ENCODE results near the gene PCBP2.
"Not testable (repeated sequence)": the region's sequence is repeated elsewhere in the genome, so short reads cannot be mapped to it uniquely, and the experiment has no call there.

Gene PCBP2

DNA sequence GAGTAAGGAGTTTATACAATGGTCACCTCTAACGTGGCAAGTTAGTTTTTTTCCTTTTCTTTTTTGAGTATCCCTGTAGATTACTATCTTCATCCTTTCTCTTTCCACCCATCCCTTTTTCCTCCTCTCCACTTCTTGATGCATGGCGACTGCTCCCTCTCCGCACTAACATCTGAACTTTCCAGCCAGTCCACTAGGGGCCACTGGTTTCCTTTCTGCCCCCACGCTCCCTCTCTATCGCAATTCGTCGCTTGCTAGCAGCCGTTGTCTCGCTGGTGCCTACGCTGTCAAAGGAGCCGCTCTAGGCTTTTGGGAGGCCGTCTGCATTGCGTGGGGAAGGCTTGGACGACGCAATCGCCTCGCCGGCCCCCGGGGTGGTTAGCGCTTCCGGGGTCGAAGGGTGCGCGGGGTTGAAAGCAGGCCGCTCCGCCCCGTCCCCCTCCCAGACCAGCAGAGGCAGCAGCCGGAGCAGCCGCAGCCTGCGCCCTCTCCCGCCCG lies at the start of gene PCBP2:
PCBP2 (plus strand) TSS at position 442 of the 498 bp plus-strand sequence. CDS start 2,699 bp downstream, outside the sequence.
- DNase-seq (ENCODE audit: low spot score), result peak; percentile 100

DNA sequence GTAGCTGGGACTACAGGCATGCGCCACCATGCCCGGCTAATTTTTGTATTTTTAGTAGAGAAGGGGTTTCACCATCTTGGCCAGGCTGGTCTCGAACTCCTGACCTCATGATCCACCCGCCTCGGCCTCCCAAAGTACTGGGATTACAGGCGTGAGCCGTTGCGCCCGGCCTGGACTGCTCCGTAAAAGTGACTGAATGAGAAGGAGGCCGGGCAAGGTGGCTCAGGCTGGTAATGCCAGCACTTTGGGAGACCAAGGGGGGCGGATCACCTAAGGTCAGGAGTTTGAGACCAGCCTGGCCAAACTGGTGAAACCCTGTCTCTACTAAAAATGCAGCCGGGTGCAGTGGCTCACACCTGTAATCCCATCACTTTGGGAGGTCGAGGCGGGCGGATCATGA lies 49.6 kb upstream of the PCBP2 start:
- not testable (repeated sequence) for DNase-seq (ENCODE audit: low spot score)

DNA sequence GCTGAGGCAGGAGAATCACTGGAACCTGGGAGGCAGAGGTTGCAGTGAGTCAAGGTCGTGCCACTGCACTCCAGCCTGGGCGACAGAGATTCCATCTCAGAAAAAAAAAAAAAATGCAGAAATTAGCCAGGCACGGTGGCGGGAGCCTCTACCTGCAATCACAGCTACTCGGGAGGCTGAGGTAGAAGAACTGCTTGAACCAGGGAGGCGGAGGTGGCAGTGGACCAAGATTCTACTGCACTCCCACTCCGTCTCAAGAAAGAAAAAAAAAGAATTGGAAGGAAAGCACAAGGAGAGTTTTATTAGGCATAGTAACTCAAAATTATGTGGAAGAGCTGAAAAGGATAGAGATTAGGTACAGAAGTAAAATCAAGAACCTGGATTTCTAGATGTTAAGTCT lies 49.0 kb upstream of the PCBP2 start:
- no peak for DNase-seq (ENCODE audit: low spot score)

DNA sequence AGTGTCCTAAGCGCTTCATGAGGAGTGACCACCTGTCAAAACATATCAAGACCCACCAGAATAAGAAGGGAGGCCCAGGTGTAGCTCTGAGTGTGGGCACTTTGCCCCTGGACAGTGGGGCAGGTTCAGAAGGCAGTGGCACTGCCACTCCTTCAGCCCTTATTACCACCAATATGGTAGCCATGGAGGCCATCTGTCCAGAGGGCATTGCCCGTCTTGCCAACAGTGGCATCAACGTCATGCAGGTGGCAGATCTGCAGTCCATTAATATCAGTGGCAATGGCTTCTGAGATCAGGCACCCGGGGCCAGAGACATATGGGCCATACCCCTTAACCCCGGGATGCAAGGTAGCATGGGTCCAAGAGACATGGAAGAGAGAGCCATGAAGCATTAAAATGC lies 41.0 kb upstream of the PCBP2 start:
- DNase-seq (ENCODE audit: low spot score), result no peak

DNA sequence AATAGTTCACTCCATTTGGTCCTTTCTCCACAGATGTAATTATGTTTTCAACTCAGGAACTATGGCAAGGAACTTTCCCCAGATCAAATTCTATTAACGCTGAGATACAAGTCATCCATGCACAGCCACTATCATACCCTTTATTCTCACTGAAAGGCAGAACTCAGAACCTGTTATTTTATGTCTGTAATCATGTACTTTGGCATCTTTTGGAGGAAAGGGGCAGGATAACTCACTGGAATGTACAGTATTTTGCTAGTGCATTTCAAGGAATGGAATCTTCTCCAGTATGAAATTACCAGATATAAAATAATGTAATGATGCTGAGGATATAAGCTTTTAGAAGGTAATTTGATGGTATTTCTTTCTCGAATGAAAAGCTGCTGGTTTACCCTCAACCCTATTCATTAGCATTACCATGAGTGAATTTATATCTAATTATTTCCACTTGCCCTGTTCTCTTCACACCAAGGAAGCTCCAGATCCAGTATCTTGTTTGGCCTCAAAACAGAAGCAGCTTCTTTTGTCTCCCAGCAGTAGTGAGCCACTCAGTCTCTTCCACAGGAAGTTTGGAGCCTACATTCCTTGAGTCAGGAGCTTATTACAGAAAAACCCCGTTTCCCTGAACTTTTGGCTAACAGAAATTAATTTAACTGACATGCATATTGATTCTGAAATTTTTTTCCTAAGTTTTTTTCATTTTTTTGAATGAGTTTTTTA lies 38.3 kb upstream of the PCBP2 start:
- DNase-seq (ENCODE audit: low spot score), result no peak

DNA sequence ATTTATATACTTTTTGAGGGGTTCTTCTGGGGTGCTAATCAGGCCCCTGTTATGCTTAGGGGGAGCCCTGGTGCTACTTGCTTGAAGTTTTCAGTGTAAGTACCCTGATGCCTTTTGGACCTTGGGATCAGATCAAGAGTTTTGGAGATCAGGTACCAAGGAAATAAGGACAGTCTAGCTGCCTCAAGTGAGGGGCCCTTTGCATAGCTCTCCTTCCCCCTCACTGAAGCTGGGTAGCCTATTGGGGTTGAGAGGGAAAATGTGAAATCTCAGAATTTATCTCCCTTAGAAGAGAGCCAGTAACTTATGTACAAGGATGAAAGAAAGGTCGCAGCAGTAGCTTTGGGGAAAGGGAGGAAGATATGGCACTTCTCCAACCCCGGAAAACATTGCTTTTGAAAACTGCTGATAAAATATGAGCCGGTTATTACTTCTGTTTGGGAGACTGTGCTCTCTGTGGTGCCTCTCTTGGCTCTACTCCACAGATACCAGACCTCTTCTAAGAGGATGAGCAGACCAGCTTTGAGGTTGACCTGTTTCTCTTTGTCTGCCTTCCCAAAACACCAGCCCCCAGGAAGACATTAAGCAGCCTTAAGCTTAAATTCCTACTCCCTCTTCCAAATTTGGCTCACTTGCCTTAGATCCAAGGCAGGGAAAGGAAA lies 37.0 kb upstream of the PCBP2 start:
- DNase-seq (ENCODE audit: low spot score), result no peak

DNA sequence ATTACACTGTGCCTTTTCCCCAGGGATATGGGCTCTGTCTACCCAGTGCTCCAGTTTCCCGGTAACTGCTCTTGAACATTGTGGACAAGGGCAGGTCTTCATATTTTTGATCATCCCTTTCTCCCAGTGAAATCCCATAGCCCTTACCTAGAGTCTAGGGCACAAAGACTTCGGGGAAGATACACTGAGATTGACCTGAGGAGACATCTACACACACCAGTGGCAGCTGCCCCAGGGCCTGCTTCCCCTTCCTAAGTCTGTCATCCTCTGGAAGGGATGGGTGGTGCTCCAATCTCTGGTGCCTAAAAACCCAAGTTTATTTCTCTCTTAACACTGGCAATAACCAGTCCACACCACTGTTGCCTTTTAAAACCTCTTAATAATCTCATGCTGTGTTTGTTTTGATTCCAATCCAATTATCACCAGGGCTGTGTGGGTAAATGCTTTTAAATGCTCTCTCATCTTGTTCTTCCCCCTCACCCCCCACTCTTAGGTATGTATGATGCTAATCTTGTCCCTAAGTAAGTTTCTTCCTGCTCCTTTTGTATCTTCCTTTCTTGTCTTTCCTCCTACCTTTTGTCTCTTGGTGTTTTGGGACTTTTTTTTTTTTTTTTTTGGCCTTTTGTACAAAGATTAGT lies 36.0 kb upstream of the PCBP2 start:
- not testable (repeated sequence) for DNase-seq (ENCODE audit: low spot score)

DNA sequence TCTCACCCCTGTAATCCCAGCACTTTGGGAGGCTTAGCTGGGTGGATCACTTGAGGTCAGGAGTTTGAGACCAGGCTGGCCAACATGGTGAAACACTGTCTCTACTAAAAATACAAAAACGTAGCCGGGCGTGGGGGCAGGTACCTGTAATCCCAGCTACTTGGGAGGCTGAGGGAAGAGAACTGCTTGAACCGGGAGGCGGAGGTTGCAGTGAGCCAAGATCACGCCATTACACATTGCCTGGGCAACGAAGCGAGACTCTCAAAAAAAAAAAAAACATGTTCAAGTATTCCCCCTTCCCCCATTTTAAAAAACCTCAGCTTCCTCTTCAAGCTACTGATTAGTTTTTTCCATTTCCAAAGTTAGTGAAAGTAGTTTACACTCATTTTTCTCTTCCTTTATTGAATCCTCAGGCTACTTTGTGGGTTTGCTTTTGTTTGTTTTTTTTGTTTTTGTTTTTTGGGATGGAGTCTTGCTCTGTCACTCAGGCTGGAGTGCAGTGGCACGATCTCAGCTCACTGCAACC lies 34.5 kb upstream of the PCBP2 start:
- DNase-seq (ENCODE audit: low spot score), result not testable (repeated sequence)

DNA sequence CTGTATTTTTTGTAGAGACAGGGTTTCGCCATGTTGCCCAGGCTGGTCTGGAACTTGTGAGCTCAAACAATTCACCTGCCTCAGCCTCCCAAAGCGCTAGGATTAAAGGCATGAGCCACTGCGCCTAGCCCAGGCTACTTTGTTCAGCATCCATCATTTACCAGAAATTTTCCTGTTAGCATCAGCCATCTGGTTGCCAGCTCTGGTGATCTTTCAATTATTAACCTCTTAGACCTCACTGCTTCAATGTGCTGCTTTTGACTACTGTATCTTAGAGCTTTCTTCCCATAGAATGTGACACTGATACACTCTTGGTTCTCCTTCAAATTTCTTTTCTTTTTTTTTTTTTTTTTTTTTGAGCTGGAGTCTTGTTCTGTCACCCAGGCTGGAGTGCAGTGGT lies 33.7 kb upstream of the PCBP2 start:
- no peak for DNase-seq (ENCODE audit: low spot score)

DNA sequence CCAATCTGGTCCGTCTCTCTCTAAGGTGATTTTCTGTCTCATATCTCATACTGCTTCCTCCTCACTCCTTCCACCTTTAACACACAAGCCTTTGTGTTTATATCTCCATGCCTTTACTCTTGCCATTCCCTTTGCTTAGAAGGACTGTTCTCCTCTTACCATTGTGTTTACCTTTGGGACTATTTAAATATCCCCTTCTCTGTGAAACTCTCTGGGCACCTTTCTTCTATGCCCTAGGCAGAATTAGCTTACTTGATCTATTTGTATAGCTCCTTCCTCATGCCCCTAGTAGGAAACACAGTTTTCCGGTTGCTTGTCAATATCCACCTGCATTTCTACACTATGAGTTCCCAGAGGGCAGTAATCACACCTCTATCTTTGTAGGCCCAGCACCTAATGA lies 32.1 kb upstream of the PCBP2 start:
- DNase-seq (ENCODE audit: low spot score), result no peak

DNA sequence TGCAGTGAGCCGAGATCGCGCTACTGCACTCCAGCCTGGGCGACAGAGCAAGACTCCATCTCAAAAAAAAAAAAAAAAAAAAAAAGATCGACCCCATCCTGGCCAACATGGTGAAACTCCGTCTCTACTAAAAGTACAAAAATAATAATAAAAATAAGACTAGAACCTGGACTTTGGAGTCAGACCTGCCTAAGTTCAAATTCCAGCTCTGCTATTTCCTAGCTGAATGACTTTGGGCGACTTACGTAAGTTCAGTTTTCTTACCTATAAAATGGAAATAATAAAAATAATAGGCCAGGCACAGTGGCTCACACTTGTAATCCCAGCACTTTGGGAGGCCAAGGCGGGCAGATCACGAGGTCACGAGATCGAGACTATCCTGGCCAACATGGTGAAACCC lies 29.7 kb upstream of the PCBP2 start:
- DNase-seq (ENCODE audit: low spot score), result not testable (repeated sequence)

DNA sequence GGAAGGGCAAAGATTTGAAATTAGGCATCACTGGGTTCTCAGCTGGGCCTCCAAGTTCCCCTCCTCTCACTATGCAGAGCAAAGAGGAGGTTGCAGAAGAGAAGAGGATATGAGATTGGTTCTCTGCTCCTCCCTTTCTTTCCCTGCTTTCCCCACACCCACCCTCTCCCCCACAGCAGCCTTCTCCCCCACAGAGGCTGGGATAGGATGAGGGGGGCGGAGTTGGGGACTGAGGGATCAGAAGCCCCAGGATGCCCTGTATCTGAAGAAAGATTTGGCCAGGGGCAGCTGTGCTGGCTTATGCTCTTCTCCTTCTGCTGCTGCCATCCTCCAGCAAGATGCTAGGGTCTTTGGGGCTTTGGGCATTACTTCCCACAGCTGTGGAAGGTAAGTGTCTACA lies 28.3 kb upstream of the PCBP2 start, which contains the start of gene AMHR2:
AMHR2 (plus strand) TSS at position 259 of the 400 bp plus-strand sequence; CDS start at position 339, 80 bp downstream.
- DNase-seq (ENCODE audit: low spot score), result no peak

DNA sequence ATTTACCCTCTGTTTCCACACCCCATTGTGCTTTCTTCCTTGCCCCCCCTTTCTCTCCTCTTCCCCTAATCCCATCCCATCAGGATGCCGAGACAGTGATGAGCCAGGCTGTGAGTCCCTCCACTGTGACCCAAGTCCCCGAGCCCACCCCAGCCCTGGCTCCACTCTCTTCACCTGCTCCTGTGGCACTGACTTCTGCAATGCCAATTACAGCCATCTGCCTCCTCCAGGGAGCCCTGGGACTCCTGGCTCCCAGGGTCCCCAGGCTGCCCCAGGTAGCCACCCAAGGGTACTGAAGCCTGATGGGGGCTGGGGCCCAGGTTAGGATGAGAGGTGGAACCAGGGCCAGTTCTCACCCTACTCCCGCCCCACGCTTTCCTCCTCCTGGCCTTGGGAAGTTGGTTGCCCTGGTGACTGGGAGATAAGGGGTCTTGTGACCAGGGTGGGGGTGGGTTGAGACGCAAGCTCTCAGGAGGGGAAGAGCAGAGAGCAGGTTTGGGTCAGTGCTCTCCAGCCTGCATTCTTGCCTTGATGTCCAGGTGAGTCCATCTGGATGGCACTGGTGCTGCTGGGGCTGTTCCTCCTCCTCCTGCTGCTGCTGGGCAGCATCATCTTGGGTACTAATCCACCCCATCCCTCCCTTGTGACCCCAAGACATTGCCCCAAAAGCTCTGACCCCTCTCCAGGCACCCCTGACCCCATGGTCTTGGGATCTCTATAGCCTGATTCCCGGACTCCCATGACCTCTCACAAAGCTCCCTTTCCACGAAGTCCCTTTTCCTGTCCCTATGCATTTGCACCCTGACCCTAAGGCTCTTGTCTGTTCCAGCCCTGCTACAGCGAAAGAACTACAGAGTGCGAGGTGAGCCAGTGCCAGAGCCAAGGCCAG lies 27.0 kb upstream of the PCBP2 start:
- DNase-seq (ENCODE audit: low spot score), result no peak

DNA sequence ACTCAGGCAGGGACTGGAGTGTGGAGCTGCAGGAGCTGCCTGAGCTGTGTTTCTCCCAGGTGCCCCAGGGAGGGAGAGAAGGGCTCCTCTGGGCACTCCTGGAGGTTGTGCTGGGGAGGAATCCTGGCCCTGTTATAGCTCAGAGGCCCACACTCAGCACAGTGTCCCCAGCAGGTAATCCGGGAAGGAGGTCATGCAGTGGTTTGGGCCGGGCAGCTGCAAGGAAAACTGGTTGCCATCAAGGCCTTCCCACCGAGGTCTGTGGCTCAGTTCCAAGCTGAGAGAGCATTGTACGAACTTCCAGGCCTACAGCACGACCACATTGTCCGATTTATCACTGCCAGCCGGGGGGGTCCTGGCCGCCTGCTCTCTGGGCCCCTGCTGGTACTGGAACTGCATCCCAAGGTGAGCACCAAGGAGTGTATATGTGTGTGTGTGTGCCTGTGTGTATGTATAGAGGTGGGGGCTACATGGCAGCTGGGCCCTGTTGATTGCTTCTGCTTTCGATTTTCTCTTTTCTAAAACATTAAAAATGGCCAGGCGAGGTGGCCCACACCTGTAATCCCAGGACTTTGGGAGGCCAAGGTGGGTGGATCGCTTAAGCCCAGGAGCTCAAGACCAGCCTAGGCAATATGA lies 26.3 kb upstream of the PCBP2 start:
- no peak for DNase-seq (ENCODE audit: low spot score)

DNA sequence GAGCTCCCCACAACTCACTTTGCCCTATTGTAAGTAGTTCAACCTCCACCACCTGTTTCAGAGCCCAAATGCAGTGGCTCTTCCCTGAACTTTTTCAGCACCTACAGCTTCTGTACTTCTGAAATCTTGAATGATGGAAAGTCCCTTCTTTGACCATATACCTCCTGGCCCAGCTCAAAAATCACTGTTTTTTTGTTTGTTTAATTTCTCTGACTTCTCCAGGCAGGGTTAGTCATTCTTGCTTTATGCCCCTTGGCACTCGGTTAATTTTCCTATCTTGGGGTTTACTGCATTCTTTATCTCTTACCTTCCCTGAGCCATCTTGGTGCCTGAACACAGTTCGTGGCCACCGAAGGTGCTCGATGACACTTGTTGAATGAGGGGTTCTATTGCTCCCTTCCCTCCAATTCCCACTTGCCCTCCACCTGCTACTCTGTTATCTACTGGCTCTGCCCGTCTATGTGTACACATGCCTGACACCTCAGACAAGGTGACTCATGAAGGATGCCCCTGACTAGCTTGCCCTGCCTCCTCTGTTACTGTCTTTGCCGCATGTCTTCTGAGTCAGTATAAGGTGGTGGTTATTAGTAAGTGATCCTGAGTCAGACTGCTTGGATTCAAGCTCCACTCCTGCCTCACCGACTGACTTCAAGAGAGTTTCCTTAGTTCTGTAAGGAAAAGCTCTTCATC lies 23.9 kb upstream of the PCBP2 start:
- no peak for DNase-seq (ENCODE audit: low spot score)

DNA sequence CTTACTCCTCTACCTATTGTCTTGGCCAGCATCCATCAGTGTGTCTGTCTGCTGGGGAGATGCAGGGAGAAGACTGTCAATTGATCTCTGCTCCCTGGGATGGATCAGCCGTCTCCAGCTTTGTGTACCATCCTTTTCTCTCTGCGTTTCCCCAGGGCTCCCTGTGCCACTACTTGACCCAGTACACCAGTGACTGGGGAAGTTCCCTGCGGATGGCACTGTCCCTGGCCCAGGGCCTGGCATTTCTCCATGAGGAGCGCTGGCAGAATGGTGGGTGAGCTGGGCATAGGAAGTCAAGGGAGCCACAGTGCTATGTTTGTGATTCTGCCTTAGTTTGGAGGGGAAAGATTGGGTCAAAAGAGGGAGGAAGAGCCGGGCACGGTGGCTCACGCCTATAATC lies 23.2 kb upstream of the PCBP2 start:
- no peak for DNase-seq (ENCODE audit: low spot score)

DNA sequence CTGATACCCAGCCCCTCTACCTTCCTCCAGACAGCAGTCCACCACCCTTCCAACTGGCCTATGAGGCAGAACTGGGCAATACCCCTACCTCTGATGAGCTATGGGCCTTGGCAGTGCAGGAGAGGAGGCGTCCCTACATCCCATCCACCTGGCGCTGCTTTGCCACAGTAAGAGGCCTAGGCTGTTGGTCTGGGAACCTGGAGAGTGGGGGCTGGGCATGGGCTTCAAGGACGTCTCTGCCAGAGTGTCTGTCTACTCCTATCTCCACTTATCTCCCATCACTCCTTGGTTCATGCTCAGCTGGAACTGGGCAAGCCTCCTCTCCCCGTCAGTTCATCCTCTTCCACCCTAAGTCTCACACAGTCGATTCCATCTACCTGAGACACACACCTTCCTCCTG lies 21.8 kb upstream of the PCBP2 start:
- no peak for DNase-seq (ENCODE audit: low spot score)

DNA sequence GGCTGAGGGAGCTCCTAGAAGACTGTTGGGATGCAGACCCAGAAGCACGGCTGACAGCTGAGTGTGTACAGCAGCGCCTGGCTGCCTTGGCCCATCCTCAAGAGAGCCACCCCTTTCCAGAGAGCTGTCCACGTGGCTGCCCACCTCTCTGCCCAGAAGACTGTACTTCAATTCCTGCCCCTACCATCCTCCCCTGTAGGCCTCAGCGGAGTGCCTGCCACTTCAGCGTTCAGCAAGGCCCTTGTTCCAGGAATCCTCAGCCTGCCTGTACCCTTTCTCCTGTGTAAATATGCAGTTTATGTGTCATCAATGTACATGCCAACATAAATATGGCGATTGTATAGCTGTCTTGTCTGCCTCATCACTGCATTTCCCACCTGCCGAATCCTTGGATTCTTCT lies 20.7 kb upstream of the PCBP2 start:
- no peak for DNase-seq (ENCODE audit: low spot score)

DNA sequence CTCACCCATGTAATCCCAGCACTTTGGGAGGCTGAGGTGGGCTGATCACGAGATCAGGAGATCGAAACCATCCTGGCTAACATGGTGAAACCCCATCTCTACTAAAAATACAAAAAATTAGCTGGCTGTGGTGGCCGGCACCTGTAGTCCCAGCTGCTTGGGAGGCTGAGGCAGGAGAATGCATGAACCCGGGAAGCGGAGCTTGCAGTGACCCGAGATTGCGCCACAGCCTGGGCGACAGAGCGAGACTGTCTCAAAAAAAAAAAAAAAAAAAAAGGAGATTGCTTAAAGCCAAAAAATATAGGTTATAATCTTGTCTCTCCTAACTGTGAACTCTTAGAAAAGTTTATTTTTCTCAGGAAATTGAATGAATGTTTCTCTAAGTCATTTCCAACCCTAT lies 16.6 kb upstream of the PCBP2 start:
- DNase-seq (ENCODE audit: low spot score), result not testable (repeated sequence)

DNA sequence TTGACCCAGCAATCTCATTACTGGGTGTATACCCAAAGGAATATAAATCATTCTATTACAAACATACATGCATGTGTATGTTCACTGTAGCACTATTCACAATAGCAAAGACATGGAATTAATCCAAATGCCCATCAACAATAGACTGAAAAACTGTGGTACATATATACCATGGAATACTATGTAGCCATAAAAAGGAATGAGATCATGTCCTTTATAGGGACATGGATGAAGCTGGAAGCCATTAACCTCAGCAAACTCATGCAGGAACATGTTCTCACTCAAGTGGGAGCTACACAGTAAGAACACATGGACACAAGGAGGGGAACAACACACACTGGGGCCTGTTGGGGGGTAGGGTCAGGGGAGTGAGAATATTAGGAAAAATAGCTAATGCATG lies 12.3 kb upstream of the PCBP2 start:
- not testable (repeated sequence) for DNase-seq (ENCODE audit: low spot score)

Data from Ammon's horn (tissue), 1 donor.